Gastrocnemius medialis (tissue), 4 donors: ENCODE results near the gene AGBL1. TPM values are rescaled to one million over a fixed set of nuclear protein-coding genes. Genes with fewer than 3 reads are reported as not detected.

ENCODE experiments used
- ATAC-seq, 2 donors: fragments of 150-250 bp; one replicate each; pipeline ENCODE4 v1.9.1; 2016
- DNase-seq, 2 donors: peaks; one replicate each; pipeline ENCODE4 v3.0.0-alpha.2; 2019
- H3K27ac ChIP-seq, 4 donors: fragments of 200-600 bp; sonication (generic); 1 replicate in 1 of 4; 2 replicates in 3 of 4; pipeline ENCODE4 v1.5.1; 2016 to 2018; ENCODE audit warnings: mild to moderate bottlenecking in 2 of 4, moderate library complexity in 1 of 4
- H3K27me3 ChIP-seq, 3 donors: fragments of 200-600 bp; sonication (generic) in 2 of 3; 1 replicate in 1 of 3; 2 replicates in 2 of 3; pipeline versions ENCODE4 v1.5.1 to v1.6.0; 2016 to 2019; ENCODE audit warnings: mild to moderate bottlenecking in 1 of 3, moderate library complexity in 1 of 3
- H3K36me3 ChIP-seq, 2 donors: fragments of 200-600 bp; sonication (generic) in 1 of 2; one replicate each; pipeline ENCODE4 v1.5.1; 2017 to 2018
- H3K4me1 ChIP-seq, 2 donors: fragments of 200-600 bp; sonication (generic) in 1 of 2; one replicate each; pipeline ENCODE4 v1.5.1; 2016 to 2017; ENCODE audit warnings: mild to moderate bottlenecking in 2 of 2
- H3K4me3 ChIP-seq, 4 donors: fragments of 200-600 bp; sonication (generic) in 3 of 4; 1 replicate in 1 of 4; 2 replicates in 3 of 4; pipeline ENCODE4 v1.5.1; 2016 to 2019; ENCODE audit warnings: mild to moderate bottlenecking in 2 of 4
- H3K9me3 ChIP-seq, 3 donors: fragments of 200-600 bp; sonication (generic) in 2 of 3; 1 replicate in 1 of 3; 2 replicates in 2 of 3; pipeline ENCODE4 v1.5.1; 2016 to 2019
- POLR2A ChIP-seq, 2 donors: fragments of 450-650 bp; IDR thresholded peaks; one replicate each; pipeline ENCODE4 v1.6.1; 2017; ENCODE audit warnings: antibody characterized with exemption in 2 of 2, mild to moderate bottlenecking in 2 of 2, moderate library complexity in 2 of 2
- in situ Hi-C, 4 donors: fragments of 200-750 bp; cut with MboI; loops; one replicate each; pipeline versions ENCODE4 v1.15.0 to v1.8.0; 2017; ENCODE audit warnings: low sequenced_read_pairs in 4 of 4
- intact Hi-C: fragments of 100-400 bp; cut with DNase I; formaldehyde crosslinking; loops from one replicate; pipeline ENCODE4 v1.15.1; 2023; ENCODE audit warnings: low total_unique reads
- total RNA-seq, 4 donors: library from RNA; depleted of rRNA; stranded (reverse); fragments of >200 nt; gene quantifications; one replicate each; pipeline versions ENCODE4 v1.1.0 to v1.2.3, GENCODE V29; 2016
- TF ChIP-seq, protein P1 (sequence below), 5 experiments: fragments of 450-650 bp in 3 of 5; fragments of 200-600 bp in 2 of 5; sonication (generic) in 2 of 5; IDR thresholded peaks in 4 of 5; conservative IDR thresholded peaks in 1 of 5; 1 replicate in 4 of 5; 2 replicates in 1 of 5; pipeline ENCODE4 v1.5.1; 2016 to 2019; ENCODE audit warnings: antibody characterized with exemption in 5 of 5, mild to moderate bottlenecking in 3 of 5, moderate library complexity in 3 of 5

Gene AGBL1
- total RNA-seq, 4 donors from 2014 or later: 3.8 to 29.7 (median 15.9) TPM

DNA sequence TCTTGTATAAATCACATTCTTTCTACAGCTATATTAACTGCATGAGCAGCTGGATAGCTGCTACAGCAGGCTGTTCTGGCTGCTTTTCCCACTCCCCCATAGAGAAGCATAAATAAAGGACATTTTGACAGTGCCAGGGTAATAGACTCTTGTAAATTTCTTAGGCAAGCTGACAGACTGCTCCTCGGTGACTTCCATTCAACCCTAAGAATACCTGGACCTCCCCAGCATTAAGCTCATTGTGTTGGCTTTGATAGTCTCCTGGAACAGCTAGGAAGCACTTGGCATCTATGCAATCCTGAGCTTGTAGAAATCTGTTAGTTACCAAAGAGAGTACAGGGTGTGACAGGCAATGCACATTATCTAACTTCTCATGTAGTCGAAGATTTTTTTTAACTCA is 475.4 kb downstream of the AGBL1 start:
- ATAC-seq (peak; percentile 63 to 77), DNase-seq (no peak)
- H3K4me1 ChIP-seq: peaks cover 8 to 33% of the 10 kb centered on the region in 2 donors
- TF ChIP-seq, protein P1, sequence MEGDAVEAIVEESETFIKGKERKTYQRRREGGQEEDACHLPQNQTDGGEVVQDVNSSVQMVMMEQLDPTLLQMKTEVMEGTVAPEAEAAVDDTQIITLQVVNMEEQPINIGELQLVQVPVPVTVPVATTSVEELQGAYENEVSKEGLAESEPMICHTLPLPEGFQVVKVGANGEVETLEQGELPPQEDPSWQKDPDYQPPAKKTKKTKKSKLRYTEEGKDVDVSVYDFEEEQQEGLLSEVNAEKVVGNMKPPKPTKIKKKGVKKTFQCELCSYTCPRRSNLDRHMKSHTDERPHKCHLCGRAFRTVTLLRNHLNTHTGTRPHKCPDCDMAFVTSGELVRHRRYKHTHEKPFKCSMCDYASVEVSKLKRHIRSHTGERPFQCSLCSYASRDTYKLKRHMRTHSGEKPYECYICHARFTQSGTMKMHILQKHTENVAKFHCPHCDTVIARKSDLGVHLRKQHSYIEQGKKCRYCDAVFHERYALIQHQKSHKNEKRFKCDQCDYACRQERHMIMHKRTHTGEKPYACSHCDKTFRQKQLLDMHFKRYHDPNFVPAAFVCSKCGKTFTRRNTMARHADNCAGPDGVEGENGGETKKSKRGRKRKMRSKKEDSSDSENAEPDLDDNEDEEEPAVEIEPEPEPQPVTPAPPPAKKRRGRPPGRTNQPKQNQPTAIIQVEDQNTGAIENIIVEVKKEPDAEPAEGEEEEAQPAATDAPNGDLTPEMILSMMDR (IDR thresholded peaks at IDR 0.05 in 4 of 5, conservative IDR thresholded peaks at IDR 0.05 in 1 of 5): no peak
- TF ChIP-seq POLR2A (IDR thresholded peaks at IDR 0.05): no peak
- in situ Hi-C loops: no loop called here
- no peaks in the 10 kb centered on the region for H3K27me3 ChIP-seq
- H3K27ac ChIP-seq: peak overlapping the region in 2 of 4 donors; percentile 2 to 64
- no peaks in the 10 kb centered on the region for H3K36me3 ChIP-seq
- H3K4me3 ChIP-seq: no peak overlapping the region
- intact Hi-C loops: no loop called here
- no peaks in the 10 kb centered on the region for H3K9me3 ChIP-seq

DNA sequence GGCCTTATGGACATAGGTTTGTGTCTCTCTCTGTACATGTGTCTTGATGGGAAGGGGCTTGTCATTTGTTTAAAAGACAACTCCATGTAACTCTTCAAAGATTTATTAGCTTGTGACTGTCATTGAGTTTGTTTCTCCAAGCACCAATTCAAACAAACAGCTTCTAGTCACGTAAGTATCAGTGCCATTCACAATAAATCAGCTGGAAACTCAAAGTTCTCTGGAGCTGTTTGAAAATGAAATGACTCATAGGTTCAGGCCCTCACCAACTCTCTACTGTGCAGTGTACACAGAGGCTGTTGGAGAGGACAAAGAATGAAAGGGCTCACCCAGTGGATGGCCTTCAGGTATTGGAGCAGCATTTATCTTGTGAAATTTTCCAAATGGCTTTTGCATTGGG is 476.3 kb downstream of the AGBL1 start:
- Histone ChIP-seq H3K36me3 (no peaks in the 10 kb centered on the region), H3K27ac (peak overlapping the region in 1 of 4 donors; percentile 64), H3K4me3 (no peak overlapping the region), H3K9me3 (no peaks in the 10 kb centered on the region), H3K27me3 (no peaks in the 10 kb centered on the region), H3K4me1 (peaks cover 8 to 33% of the 10 kb centered on the region in 2 donors)
- DNase-seq: no peak
- TF ChIP-seq, protein P1 (IDR thresholded peaks at IDR 0.05 in 4 of 5, conservative IDR thresholded peaks at IDR 0.05 in 1 of 5): no peak
- TF ChIP-seq POLR2A (IDR thresholded peaks at IDR 0.05): no peak
- ATAC-seq: peak; percentile 51 to 84
- intact Hi-C loops: no loop called here
- in situ Hi-C loops: no loop called here

DNA sequence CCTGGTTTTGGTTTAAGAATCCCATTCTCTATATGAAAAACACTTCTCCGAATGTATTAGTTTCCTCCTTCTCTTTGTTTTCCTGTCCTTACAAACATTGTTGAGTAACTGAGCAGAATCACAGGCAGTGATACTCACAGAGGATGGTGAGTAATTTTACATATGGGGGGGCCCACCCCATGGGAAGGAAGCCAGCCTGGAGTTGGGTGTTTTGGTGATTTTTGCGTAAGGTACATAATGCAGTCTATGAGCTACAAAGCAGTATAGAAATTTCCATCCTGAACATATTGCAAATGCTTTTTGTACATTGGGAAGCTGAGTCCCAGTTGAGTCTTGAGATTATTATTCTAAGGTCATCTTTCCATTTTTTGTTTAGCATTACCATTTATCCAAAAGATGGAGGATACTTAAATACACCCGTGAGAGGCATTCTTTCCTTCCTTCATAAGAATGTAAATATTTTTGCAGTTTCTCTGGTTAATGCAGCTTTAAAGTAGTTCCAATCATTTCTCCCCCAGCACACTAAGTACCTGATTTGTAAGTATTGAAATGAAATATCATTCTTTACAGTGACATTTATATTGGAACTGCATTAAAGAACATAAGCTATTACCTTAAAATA is 476.8 kb downstream of the AGBL1 start:
- in situ Hi-C loops (no loop called here), intact Hi-C loops (no loop called here)
- Histone ChIP-seq H3K27me3 (no peaks in the 10 kb centered on the region), H3K9me3 (no peaks in the 10 kb centered on the region), H3K27ac (no peak overlapping the region), H3K4me3 (no peak overlapping the region), H3K36me3 (no peaks in the 10 kb centered on the region), H3K4me1 (peaks cover 8 to 33% of the 10 kb centered on the region in 2 donors)
- TF ChIP-seq, protein P1 (IDR thresholded peaks at IDR 0.05 in 4 of 5, conservative IDR thresholded peaks at IDR 0.05 in 1 of 5): no peak
- no peak for TF ChIP-seq POLR2A (IDR thresholded peaks at IDR 0.05)
- no peak for DNase-seq
- no peak for ATAC-seq

DNA sequence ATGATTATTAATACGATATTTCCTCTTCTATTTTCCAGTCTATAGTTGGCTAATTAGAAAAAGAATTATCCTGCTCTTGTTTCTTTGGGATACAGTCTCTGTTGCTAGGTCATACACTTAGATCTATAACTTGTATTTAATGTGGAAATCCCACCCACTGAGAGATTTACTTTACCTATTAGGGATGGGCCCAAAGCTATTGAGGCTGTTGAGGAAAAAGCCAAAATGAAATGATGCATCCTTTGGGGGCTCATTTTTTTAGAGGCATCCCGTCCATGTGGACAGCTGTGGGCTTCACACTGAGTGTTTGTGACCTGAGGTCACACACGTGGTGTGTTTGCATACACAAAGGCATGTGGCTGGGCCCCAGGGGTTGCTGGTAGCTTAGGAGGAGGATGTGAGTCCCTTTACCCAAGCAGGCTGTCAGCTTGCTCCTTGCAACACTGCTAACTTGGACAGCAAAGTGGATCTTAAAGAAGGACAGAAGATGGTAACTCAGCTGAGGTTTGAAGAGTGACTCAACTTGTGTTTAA is 477.4 kb downstream of the AGBL1 start:
- Histone ChIP-seq H3K27me3 (no peaks in the 10 kb centered on the region), H3K27ac (no peak overlapping the region), H3K4me3 (no peak overlapping the region), H3K36me3 (no peaks in the 10 kb centered on the region), H3K9me3 (no peaks in the 10 kb centered on the region), H3K4me1 (peaks cover 8 to 33% of the 10 kb centered on the region in 2 donors)
- DNase-seq (no peak), ATAC-seq (no peak)
- intact Hi-C loops: no loop called here
- in situ Hi-C loops: no loop called here
- TF ChIP-seq, protein P1 (IDR thresholded peaks at IDR 0.05 in 4 of 5, conservative IDR thresholded peaks at IDR 0.05 in 1 of 5): no peak
- no peak for TF ChIP-seq POLR2A (IDR thresholded peaks at IDR 0.05)
